Stimulated activated naive CD4-positive, alpha-beta T cell (primary cell): ENCODE results near the gene PCYT1B.

ENCODE experiments used
- DNase-seq, 6 experiments: peaks; one replicate each; lab custom pipeline; 2025; lab: John Stamatoyannopoulos, UW

The PCYT1B gene

GRCh38 chrX:24525455-24525854, 121.7 kb downstream of the PCYT1B start:
- no peak for DNase-seq

DNA sequence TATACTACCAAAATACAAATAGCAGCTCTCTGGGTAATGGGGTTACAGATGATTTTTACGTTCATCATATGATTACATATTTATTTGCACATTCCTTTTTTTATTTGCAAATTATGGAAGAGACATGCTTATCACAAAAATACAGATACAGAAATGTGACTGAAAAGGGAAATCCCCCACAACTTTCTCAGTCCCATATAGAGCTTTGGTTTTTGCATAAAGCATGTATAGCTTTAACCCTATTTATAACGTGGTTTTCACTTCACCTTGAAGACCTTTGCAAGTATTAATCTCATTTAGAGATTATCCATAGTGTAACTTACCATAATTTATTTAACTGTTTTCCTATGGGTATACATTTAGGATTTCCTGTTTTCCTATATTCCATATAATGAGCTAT, 126.7 kb downstream of the PCYT1B start:
- no peak for DNase-seq

GRCh38 chrX:24515447-24515846, 131.7 kb downstream of the PCYT1B start:
- DNase-seq, result no peak

GRCh38 chrX:24513416-24513815, 133.7 kb downstream of the PCYT1B start:
- DNase-seq, result no peak

- no peak for DNase-seq
These were observed 138.8 kb downstream of the PCYT1B start for GRCh38 chrX:24508375-24508774.
